Activated CD8-positive, alpha-beta memory T cell treated with anti-CD3 and anti-CD28 coated beads, Interleukin-2, amount 50 U/mL, for 48 hours (primary cell): ENCODE measurements around the gene COX8A.
"Not testable (repeated sequence)": the region's sequence is repeated elsewhere in the genome, so short reads cannot be mapped to it uniquely, and the experiment has no call there.

Source experiments
- DNase-seq: peaks from one replicate; pipeline ENCODE4 v3.0.0-alpha.2; 2020

COX8A gene

GRCh38 chr11:63974259-63975143 is at the start of gene COX8A:
COX8A (plus strand) TSS chr11:63974620; CDS start chr11:63974681, 61 bp downstream.
- peak; percentile 93 for DNase-seq

GRCh38 chr11:63929616-63930015 is 44.8 kb upstream of the COX8A start:
- DNase-seq = no peak

- DNase-seq = no peak
Observed at GRCh38 chr11:63931045-63931444, 43.4 kb upstream of the COX8A start.

- DNase-seq = no peak
Observed at GRCh38 chr11:63931876-63932275, 42.5 kb upstream of the COX8A start.

GRCh38 chr11:63933459-63933858 is 41.0 kb upstream of the COX8A start:
- no peak for DNase-seq

GRCh38 chr11:63937713-63938478 is 36.5 kb upstream of the COX8A start:
- DNase-seq = peak; percentile 72

GRCh38 chr11:63938479-63939396 is 35.7 kb upstream of the COX8A start, which contains the start of gene NAA40:
NAA40 (plus strand) TSS chr11:63939002; CDS start chr11:63939097, 95 bp downstream.
- DNase-seq = peak; percentile 97

GRCh38 chr11:63939397-63939891 is 35.0 kb upstream of the COX8A start:
- no peak for DNase-seq

GRCh38 chr11:63940786-63941185 is 33.6 kb upstream of the COX8A start:
- no peak for DNase-seq

GRCh38 chr11:63941901-63942300 is 32.5 kb upstream of the COX8A start:
- no peak for DNase-seq

GRCh38 chr11:63942803-63943202 is 31.6 kb upstream of the COX8A start:
- no peak for DNase-seq

- no peak for DNase-seq
Observed at GRCh38 chr11:63944987-63945386, 29.4 kb upstream of the COX8A start.

GRCh38 chr11:63945477-63946163 is 28.8 kb upstream of the COX8A start:
- DNase-seq = no peak

- DNase-seq = no peak
Observed at GRCh38 chr11:63951779-63952536, 22.5 kb upstream of the COX8A start.

GRCh38 chr11:63952570-63952969 is 21.9 kb upstream of the COX8A start:
- no peak for DNase-seq

GRCh38 chr11:63958008-63958407 is 16.4 kb upstream of the COX8A start:
- DNase-seq = no peak

GRCh38 chr11:63961608-63962412 is 12.6 kb upstream of the COX8A start:
- no peak for DNase-seq

GRCh38 chr11:63963895-63964294 is 10.5 kb upstream of the COX8A start:
- not testable (repeated sequence) for DNase-seq

- no peak for DNase-seq
Observed at GRCh38 chr11:63966444-63966843, 8.0 kb upstream of the COX8A start.

- no peak for DNase-seq
Observed at GRCh38 chr11:63969461-63969860, 5.0 kb upstream of the COX8A start.
